T-helper 2 cell treated with Interferon-gamma antibody and Interleukin-4, amounts not matched to agents 5 μg/mL and 100 μg/mL, for 36 hours (primary cell): Measurements from ENCODE around the gene CCDC91.
"Not testable (repeated sequence)": the region's sequence is repeated elsewhere in the genome, so short reads cannot be mapped to it uniquely, and the experiment has no call there.

ENCODE experiments used
- DNase-seq: peaks from one replicate; pipeline ENCODE4 v3.0.0; 2021; ENCODE audit warnings: low spot score
- H3K27ac Mint-ChIP-seq: one replicate; pipeline ENCODE4 v1.8.0; 2021; ENCODE audit warnings: mild to moderate bottlenecking, mixed read lengths
- H3K27me3 Mint-ChIP-seq: one replicate; pipeline ENCODE4 v1.8.0; 2021; ENCODE audit warnings: low read depth, mixed read lengths
- H3K36me3 Mint-ChIP-seq: one replicate; pipeline ENCODE4 v1.8.0; 2021; ENCODE audit warnings: low read depth, mixed read lengths
- H3K4me1 Mint-ChIP-seq: one replicate; pipeline ENCODE4 v1.8.0; 2021; ENCODE audit warnings: low read depth, mixed read lengths
- H3K4me3 Mint-ChIP-seq: one replicate; pipeline ENCODE4 v1.8.0; 2022; ENCODE audit warnings: mild to moderate bottlenecking, moderate library complexity, mixed read lengths
- H3K9me3 Mint-ChIP-seq: one replicate; pipeline ENCODE4 v1.8.0; 2021; ENCODE audit warnings: mixed read lengths

CCDC91 gene

DNA sequence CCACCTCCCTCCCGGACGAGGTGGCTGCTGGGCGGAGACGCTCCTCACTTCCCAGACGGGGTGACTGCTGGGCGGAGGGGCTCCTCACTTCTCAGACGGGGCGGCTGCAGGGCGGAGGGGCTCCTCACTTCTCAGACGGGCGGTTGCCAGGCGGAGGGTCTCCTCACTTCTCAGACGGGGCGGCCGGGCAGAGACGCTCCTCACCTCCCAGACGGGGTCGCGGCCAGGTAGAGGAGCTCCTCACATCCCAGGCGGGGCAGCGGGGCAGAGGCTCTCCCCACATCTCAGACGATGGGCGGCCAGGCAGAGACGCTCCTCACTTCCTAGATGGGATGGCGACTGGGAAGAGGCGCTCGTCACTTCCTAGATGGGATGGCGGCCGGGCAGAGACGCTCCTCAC, 10.9 kb downstream of the CCDC91 start:
- peaks cover 22% of the 10 kb centered on the region for H3K9me3 Mint-ChIP-seq

DNA sequence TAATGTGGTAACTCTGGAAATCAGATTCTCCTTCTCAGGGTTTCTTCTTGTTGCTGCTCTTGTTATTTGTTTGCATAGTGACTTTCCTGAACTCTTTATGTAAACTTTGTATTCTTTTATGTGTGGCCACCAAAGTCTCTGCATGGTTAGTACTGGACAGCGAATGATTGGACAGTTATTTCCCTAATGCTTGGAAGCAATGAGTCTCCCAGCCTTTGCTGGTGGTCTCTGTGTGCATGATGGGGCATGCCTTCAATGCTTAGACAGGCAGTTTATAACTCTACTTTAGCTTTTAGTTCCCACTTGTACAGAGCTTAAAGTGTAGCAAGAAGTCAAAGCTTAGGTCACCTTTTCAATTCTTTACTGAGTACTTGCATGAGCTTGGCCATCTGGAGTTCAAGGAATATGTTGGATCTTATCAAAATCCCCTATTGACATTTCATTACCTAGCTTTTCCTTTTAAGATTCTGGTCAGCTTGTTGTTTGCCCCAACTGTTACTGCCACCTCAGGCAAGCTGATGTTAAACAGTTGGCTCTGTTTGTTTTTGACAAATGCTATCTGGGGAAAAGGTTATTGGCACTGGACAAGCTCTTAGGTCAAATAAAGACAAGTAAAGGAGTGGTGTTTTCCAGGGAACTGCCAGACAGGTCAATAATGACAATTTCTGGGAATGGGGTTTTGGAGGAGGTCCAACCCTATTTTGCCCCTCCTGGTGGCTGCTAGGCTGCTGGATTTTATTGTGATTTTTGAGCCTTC, 12.3 kb downstream of the CCDC91 start:
- H3K36me3 Mint-ChIP-seq = peaks cover 5% of the 10 kb centered on the region
- no peak overlapping the region for H3K27ac Mint-ChIP-seq
- no peaks in the 10 kb centered on the region for H3K27me3 Mint-ChIP-seq
- H3K4me1 Mint-ChIP-seq = no peaks in the 10 kb centered on the region
- no peak overlapping the region for H3K4me3 Mint-ChIP-seq
- DNase-seq = no peak
- peaks cover 26% of the 10 kb centered on the region for H3K9me3 Mint-ChIP-seq

More for the DNA sequence above, 10.9 kb downstream of the CCDC91 start:
- H3K4me3 Mint-ChIP-seq, DNase-seq, H3K27me3 Mint-ChIP-seq, H3K36me3 Mint-ChIP-seq, H3K4me1 Mint-ChIP-seq, H3K27ac Mint-ChIP-seq: not testable (repeated sequence)

DNA sequence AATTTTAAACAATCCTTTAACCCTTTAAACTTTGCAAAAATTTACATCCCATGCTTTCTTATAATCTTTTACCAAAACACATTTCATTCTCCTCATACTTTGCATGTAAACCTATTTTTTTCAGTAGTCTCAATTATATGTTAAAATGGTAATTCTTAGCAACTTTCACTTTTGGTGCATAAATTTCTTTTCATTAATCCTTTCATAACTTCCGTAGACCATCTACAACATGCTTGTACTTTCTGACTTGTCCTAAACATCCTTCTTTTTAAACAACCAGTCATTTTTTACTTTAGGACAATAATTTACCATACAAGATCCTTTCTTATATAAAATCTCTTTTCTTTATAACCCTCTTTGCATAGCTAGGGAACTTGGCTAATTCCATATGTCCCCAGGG, 19.5 kb downstream of the CCDC91 start:
- Mint-ChIP-seq H3K27me3 (no peaks in the 10 kb centered on the region), H3K9me3 (peaks cover 25% of the 10 kb centered on the region), H3K4me1 (no peaks in the 10 kb centered on the region), H3K27ac (no peak overlapping the region), H3K4me3 (no peak overlapping the region), H3K36me3 (peaks cover 17% of the 10 kb centered on the region)
- DNase-seq = no peak

DNA sequence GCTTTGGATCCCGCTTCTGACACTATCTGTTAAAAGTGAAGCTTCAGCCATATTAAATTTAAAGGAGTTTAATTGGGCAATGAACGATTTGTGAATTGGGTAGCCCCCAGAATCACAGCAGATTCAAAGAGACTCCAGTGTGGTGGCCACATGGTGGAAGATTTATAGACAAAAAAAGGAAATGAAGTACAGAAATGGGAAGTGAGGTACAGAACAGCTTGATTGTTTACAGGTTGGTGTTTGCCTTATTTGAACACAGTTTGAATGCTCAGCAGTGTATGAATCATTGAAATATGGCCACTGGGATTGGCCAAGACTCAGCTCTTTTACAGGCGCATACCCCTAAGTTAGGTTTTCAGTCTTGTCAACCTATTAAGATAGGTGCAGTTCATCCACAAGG, 21.9 kb downstream of the CCDC91 start:
- peaks cover 17% of the 10 kb centered on the region for H3K36me3 Mint-ChIP-seq
- H3K9me3 Mint-ChIP-seq = peaks cover 22% of the 10 kb centered on the region
- H3K4me3 Mint-ChIP-seq = no peak overlapping the region
- no peak for DNase-seq
- H3K27me3 Mint-ChIP-seq = no peaks in the 10 kb centered on the region
- peaks cover 1% of the 10 kb centered on the region for H3K4me1 Mint-ChIP-seq
- H3K27ac Mint-ChIP-seq = no peak overlapping the region

DNA sequence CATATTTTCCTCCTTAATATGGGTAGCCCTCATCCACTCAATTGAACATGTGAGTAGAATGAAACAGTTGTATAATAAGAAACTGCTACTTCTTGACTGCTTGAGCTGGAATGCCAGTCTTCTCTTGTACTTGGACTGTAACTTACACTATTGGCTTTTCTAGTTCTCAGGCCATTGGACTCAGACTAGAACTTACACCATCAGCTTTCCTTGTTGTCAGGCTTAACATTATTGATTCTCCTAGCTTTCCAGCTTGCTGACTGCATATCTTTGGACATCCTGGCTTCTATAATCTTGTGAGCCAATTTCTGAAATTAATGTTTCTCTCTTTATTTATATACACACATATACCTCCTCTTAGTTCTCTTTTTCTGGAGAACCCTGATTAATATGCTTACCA, 24.8 kb downstream of the CCDC91 start:
- Mint-ChIP-seq H3K4me3 (no peak overlapping the region), H3K27ac (no peak overlapping the region), H3K36me3 (peaks cover 16% of the 10 kb centered on the region), H3K27me3 (no peaks in the 10 kb centered on the region), H3K4me1 (peaks cover 5% of the 10 kb centered on the region), H3K9me3 (peaks cover 21% of the 10 kb centered on the region)
- DNase-seq = no peak

DNA sequence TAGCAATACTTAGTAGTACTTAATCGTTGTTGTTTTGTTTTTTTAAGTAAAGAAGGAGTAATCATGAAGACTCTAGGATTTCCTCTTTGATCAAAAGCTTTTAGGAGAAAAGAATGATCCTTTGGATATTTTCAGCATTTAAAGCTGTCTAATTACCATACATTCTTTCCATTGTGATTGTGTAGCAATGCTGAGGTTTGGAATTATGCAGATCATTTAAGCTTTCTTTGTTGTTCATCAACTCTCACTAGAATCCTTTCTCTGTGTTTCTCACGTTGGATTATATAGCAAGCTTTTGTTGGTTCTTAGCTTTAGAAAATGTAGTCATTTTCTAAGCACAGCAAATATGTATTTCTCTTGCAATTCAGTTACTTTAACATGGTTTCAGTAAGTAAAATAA, 25.8 kb downstream of the CCDC91 start:
- peaks cover 6% of the 10 kb centered on the region for H3K4me1 Mint-ChIP-seq
- H3K27ac Mint-ChIP-seq = no peak overlapping the region
- DNase-seq = no peak
- H3K9me3 Mint-ChIP-seq = peaks cover 16% of the 10 kb centered on the region
- peaks cover 3% of the 10 kb centered on the region for H3K27me3 Mint-ChIP-seq
- no peak overlapping the region for H3K4me3 Mint-ChIP-seq
- H3K36me3 Mint-ChIP-seq = peaks cover 12% of the 10 kb centered on the region

DNA sequence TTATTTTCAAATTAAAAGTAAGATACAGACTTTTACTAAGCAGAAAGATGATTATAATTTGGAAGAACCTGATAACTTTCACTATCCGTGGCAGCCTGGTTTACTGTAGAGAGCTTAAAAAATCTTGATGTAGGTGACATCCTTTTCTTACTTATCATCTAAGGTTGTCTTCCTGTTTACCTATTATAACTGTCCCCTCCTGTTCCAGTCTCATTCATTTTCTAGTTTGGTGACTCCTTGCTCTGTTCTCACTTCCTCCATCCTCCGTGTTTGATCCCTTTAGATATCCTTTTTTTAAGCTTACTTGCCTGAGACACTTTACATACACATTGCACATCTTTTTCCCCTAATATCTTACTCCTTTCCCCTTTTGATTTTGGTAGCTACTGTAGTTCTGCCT, 27.5 kb downstream of the CCDC91 start:
- Mint-ChIP-seq H3K27ac (no peak overlapping the region), H3K36me3 (peaks cover 6% of the 10 kb centered on the region), H3K9me3 (peaks cover 8% of the 10 kb centered on the region), H3K4me3 (no peak overlapping the region), H3K4me1 (peaks cover 22% of the 10 kb centered on the region), H3K27me3 (peaks cover 8% of the 10 kb centered on the region)
- DNase-seq = no peak

DNA sequence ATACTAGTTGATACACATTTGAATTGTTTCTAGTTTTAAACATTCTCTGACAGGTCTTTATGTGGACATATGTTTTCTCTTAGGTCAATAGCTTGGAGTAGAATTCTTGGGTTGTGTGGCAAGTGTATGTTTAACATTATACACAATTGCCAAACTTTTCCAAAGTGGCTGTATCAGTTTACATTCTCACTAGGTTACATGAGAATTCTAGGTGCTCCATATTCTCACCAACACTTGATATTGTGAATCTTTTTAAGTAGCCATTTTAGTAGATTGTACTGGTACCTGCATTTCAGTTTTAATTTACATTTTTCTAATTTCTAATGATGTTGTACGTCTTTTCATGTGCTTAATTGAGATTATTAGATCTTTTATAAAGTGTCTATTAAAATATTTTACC, 28.6 kb downstream of the CCDC91 start:
- H3K4me3 Mint-ChIP-seq = no peak overlapping the region
- peaks cover 6% of the 10 kb centered on the region for H3K36me3 Mint-ChIP-seq
- no peak overlapping the region for H3K27ac Mint-ChIP-seq
- peaks cover 8% of the 10 kb centered on the region for H3K9me3 Mint-ChIP-seq
- H3K4me1 Mint-ChIP-seq = peaks cover 32% of the 10 kb centered on the region
- no peak for DNase-seq
- H3K27me3 Mint-ChIP-seq = peaks cover 8% of the 10 kb centered on the region

DNA sequence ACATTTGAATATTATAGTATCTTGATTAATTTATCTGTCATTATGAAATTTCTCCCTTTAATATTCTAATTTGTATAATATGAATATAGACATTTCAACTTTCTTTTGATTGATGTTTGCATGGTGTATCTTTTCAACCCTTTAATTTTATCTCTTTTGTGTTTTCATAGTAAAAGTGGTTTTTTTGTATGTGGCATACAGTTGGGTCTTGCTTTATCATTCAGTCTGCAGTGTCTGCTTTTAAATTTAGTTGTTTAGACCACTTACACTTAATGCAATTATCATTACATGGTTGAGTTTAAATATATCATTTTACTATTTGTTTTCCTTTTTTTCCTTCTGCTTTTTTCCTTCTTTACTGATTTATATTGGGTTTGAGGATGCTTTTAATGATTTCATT, 29.6 kb downstream of the CCDC91 start:
- Mint-ChIP-seq H3K27ac (no peak overlapping the region), H3K4me1 (peaks cover 36% of the 10 kb centered on the region), H3K9me3 (peaks cover 8% of the 10 kb centered on the region), H3K36me3 (peaks cover 4% of the 10 kb centered on the region), H3K4me3 (no peak overlapping the region), H3K27me3 (peaks cover 10% of the 10 kb centered on the region)
- DNase-seq = no peak

DNA sequence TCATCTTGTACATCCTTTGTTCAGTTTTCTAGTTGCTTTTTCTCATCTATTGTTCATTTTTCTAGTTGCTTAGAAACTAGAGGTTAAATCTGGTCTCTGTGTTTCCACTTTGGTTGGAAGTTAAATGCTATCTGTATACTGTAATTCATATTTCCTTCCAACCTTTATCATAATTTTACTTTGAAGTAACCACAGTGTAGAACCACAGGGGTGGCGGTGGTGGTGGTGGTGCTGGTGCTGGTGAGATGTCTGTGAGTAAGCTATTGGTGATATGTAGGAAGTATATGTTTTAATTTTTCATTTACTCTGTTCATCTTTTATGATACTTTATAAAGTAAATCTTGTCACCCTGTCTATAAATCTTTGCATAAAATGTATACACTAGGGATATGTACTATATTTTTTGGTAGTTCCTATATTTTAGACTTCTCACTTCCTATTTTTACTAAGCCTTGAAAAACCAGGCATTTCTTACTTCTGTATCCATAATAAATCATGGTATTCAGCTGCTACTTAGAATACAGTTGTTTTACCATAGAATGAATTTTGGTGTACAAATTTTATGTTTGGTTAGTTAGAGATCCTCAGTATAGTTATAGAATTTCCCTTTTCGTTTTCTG, 31.9 kb downstream of the CCDC91 start:
- peak; percentile 67 for DNase-seq
- Mint-ChIP-seq H3K4me1 (peaks cover 35% of the 10 kb centered on the region), H3K27ac (no peak overlapping the region), H3K9me3 (peaks cover 14% of the 10 kb centered on the region), H3K36me3 (peaks cover 13% of the 10 kb centered on the region), H3K27me3 (peaks cover 15% of the 10 kb centered on the region), H3K4me3 (peak overlapping the region; percentile 25)

DNA sequence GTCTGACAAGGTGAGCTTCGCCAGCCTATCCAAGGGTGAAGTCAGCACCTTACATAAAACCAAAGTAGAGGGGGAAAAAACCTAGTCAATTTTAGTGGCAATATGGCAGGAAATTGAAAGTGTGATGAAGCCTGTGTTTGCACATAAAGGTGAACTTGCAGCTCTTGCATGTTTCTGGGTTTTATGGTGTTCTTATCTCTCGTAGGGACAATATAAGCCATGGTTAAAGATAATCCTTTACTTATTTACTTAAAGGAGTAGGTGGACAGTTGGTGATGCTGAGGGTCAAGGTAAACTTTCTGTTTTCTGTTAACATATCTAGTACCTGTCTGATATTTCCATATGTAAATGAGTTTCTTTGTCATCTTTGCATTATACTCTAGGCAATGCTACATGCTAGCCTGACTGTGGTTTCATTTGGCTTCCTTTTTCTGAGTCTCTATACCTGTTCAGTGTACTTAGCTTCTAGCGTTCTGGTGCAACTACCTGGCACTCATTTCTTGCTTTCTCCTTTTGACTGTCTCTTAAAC, 32.8 kb downstream of the CCDC91 start:
- Mint-ChIP-seq H3K27me3 (peaks cover 15% of the 10 kb centered on the region), H3K4me3 (peak overlapping the region; percentile 42), H3K36me3 (peaks cover 9% of the 10 kb centered on the region), H3K4me1 (peaks cover 31% of the 10 kb centered on the region), H3K9me3 (peaks cover 14% of the 10 kb centered on the region), H3K27ac (no peak overlapping the region)
- DNase-seq = peak; percentile 19

DNA sequence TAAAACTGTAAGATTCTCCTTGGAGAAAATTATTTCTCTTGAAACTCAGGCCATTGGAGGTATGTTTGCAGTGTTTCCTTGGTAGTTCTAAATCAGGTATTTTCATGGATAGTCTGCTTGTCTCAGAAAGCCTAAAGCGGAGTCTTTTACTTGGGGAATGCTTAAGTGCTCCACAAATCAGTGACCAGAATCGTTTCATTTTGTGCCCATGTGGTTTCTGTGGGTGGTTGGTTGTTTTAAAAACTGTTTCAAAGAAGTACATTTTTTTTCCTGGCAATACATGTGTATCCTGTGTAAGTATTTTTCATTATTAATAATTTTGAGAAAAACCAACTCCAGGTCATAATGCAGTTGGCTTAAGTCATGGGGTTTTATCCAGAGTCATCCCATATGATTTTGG, 33.6 kb downstream of the CCDC91 start:
- peaks cover 9% of the 10 kb centered on the region for H3K9me3 Mint-ChIP-seq
- peaks cover 15% of the 10 kb centered on the region for H3K27me3 Mint-ChIP-seq
- no peak overlapping the region for H3K27ac Mint-ChIP-seq
- H3K4me3 Mint-ChIP-seq = no peak overlapping the region
- H3K4me1 Mint-ChIP-seq = peaks cover 31% of the 10 kb centered on the region
- DNase-seq = no peak
- H3K36me3 Mint-ChIP-seq = peaks cover 9% of the 10 kb centered on the region

DNA sequence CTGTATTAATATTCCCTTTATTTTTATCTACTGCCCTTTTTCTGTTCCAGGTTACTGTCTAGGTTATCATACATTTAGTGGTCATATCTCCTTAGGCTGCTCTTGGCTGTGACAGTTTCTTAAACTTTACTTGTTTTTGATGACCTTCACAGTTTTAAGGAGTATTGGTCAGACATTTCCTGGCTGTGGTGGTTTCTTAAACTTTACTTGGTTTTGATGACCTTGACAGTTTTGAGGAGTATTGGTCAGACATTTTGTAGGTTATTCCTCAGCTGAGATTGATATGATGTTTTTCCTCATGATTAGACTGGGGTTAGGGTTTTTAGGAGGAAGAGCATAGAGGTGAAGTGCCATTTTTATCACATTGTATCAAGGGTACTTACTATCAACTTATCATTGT, 36.4 kb downstream of the CCDC91 start:
- Mint-ChIP-seq H3K27me3 (peaks cover 10% of the 10 kb centered on the region), H3K4me3 (no peak overlapping the region), H3K4me1 (peaks cover 25% of the 10 kb centered on the region), H3K36me3 (peaks cover 9% of the 10 kb centered on the region), H3K27ac (no peak overlapping the region), H3K9me3 (peaks cover 5% of the 10 kb centered on the region)
- DNase-seq = no peak

DNA sequence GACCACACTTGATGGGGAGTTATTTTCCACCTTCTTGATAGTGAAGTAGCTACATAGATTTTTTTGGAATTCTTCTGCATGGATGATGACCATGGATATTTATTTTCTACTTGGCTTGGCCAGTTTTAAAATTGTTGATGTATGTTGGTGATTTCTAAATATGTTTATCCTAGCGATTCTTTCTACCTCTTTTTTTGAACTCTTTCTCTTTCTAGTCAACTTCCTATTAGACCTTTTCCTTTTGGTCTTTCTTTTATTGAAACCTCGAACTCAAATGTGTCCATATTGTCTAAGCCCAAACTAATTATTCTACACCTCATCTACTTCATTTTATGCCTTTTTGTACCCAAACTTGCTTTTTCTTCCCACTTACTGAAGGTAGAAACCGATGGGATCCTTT, 37.0 kb downstream of the CCDC91 start:
- H3K27ac Mint-ChIP-seq = no peak overlapping the region
- peaks cover 5% of the 10 kb centered on the region for H3K9me3 Mint-ChIP-seq
- peaks cover 9% of the 10 kb centered on the region for H3K36me3 Mint-ChIP-seq
- H3K4me1 Mint-ChIP-seq = peaks cover 20% of the 10 kb centered on the region
- no peak for DNase-seq
- H3K27me3 Mint-ChIP-seq = peaks cover 8% of the 10 kb centered on the region
- no peak overlapping the region for H3K4me3 Mint-ChIP-seq
